Measurements from ENCODE around the gene C1QTNF12.
"Not testable (repeated sequence)": the region's sequence is repeated elsewhere in the genome, so short reads cannot be mapped to it uniquely, and the experiment has no call there.

The C1QTNF12 gene

DNA sequence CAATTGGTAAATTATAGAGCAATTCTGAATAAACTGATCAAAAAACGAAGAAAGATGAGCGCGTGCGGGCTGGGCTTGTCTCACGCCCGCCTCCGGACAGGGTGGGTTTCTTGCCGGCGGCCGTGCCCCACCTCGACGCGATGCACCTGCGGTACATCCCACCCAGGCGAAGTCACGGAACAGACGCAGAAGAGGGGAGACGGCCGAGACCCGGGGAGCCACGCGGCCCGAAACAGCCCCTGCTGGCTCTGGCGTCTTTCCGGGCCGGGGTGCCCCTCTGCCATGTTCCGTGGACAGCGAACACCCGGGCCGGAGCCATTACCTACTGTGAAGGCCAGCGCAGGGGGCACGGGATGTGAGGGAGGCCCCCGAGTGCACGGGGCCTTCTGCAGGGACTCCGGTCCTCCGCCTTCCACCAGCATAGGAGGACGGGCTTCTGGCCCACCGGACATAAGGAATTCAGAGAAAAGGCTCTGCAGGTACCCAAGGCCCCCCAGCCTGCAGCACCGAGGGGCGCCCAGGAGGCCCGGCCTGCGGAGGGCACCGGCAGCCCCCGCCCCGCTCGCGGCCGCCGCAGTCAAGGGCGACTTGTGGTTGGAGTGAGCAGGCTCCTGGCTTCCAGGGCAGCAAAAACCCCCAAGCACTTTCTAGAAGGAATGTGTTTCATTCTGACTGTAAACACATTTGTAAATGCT is 7.6 kb upstream of the C1QTNF12 start:
- DNase-seq (ENCODE audit: low read depth in 2 of 2) = no peak
- TF ChIP-seq, protein P1, sequence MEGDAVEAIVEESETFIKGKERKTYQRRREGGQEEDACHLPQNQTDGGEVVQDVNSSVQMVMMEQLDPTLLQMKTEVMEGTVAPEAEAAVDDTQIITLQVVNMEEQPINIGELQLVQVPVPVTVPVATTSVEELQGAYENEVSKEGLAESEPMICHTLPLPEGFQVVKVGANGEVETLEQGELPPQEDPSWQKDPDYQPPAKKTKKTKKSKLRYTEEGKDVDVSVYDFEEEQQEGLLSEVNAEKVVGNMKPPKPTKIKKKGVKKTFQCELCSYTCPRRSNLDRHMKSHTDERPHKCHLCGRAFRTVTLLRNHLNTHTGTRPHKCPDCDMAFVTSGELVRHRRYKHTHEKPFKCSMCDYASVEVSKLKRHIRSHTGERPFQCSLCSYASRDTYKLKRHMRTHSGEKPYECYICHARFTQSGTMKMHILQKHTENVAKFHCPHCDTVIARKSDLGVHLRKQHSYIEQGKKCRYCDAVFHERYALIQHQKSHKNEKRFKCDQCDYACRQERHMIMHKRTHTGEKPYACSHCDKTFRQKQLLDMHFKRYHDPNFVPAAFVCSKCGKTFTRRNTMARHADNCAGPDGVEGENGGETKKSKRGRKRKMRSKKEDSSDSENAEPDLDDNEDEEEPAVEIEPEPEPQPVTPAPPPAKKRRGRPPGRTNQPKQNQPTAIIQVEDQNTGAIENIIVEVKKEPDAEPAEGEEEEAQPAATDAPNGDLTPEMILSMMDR (IDR thresholded peaks at IDR 0.05; ENCODE audit: low read depth, low read length) = no peak
- H3K4me3 ChIP-seq (replicated peaks in 1 of 2; ENCODE audit: low read depth in 2 of 2, low read length in 2 of 2) = no peak overlapping the region

DNA sequence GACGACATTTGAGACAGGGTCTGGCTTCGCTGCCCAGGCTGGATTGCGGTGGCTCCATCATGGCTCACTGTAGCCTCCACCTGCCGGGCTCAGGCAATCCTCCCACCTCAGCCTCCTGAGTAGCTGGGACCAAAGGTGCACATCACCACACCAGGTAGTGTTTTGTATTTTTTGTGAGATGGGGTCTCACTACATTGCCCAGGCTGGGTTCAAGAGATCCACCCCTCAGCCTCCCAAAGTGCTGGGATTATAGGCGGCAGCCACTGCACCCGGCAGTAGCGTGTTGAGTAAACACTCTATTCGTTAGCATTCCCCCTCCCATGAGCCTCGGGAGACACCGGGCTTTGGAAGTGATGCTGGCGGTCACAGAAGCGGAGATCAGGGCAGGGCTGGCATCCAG is 6.8 kb upstream of the C1QTNF12 start:
- H3K4me3 ChIP-seq (replicated peaks in 1 of 2; ENCODE audit: low read depth in 2 of 2, low read length in 2 of 2) = no peak overlapping the region
- no peak for DNase-seq (ENCODE audit: low read depth in 2 of 2)
- TF ChIP-seq, protein P1 (IDR thresholded peaks at IDR 0.05; ENCODE audit: low read depth, low read length) = no peak

DNA sequence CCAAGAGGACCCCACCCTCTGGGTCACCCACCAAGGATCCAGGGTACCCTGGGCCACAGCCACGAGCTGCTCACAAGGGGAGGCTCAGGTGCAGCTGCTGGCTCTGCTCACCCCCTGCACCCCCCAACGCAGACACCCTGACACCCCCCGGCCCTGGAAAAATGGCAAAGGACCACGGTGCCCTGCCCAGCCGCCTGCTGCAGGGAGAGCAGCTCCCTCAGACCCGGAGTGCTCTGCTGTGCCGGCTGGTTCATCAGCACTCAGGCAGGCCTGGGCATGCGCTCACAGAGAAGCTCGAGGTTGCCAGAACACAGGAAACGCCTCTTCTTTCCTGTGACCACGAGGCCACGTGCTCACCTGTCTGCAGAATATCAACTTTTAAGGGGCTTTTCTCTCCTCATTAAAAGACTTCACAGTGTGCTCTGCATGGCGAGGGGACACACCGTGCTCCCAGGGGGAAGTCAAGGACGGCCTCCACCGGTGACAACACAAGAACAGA is 4.3 kb upstream of the C1QTNF12 start:
- H3K4me3 ChIP-seq (replicated peaks in 1 of 2; ENCODE audit: low read depth in 2 of 2, low read length in 2 of 2) = no peak overlapping the region
- DNase-seq (ENCODE audit: low read depth in 2 of 2) = no peak
- TF ChIP-seq, protein P1 (IDR thresholded peaks at IDR 0.05; ENCODE audit: low read depth, low read length) = no peak

DNA sequence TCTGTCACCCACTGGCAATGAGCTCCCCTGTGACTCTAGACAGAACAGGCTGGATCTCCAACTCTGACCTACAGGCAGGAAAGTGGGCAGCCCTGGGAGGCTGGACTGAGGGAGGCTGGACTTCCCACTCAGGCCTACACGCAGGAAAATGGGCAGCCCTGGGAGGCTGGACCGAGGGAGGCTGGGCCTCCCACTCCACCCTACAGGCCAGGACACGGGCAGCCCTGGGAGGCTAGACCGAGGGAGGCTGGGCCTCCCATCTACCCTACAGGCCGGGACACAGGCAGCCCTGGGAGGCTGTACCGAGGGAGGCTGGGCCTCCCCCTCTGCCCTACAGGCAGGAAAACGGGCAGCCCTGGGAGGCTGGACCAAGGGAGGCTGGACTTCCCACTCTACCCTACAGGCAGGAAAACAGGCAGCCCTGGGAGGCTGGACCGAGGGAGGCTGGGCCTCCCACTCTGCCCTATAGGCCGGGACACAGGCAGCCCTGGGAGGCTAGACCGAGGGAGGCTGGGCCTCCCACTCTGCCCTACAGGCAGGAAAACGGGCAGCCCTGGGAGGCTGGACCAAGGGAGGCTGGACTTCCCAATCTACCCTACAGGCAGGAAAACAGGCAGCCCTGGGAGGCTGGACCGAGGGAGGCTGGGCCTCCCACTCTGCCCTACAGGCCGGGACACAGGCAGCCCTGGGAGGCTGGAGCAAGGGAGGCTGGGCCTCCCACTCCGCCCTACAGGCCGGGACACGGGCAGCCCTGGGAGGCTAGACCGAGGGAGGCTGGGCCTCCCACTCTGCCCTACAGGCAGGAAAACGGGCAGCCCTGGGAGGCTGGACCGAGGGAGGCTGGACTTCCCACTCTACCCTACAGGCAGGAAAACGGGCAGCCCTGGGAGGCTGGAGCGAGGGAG is 1.7 kb upstream of the C1QTNF12 start:
- not testable (repeated sequence) for DNase-seq (ENCODE audit: low read depth in 2 of 2); H3K4me3 ChIP-seq (replicated peaks in 1 of 2; ENCODE audit: low read depth in 2 of 2, low read length in 2 of 2)

DNA sequence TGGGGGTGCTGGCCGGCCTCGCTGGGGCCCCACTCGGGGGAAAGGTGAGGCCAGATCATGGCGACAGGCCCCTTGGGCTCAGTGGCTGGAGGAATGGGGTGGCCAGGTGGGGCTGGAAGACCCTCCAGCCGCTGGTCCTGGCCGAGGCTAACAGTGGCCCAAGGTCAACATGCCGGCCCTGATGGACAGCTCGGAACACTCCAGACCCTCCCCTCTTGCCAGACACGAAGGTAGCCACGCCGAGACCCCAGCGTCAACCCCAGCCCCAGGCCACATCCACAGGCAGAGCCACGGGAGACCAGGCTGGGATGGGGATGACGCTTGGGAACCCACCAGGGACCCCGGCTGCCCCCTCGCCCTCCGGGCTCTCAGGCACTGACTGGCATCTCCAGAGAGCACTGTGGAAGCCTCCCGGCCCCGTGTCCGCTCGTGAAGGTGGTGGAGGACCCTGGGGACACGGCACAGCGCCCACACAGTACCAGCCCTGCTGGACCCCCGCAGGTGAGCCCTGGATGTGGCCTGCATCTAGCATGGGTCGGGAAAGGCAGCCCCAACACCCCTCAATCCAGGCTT is 905 bp upstream of the C1QTNF12 start:
- DNase-seq (ENCODE audit: low read depth in 2 of 2) = no peak
- TF ChIP-seq, protein P1 (IDR thresholded peaks at IDR 0.05; ENCODE audit: low read depth, low read length) = no peak
- H3K4me3 ChIP-seq (replicated peaks in 1 of 2; ENCODE audit: low read depth in 2 of 2, low read length in 2 of 2) = no peak overlapping the region

DNA sequence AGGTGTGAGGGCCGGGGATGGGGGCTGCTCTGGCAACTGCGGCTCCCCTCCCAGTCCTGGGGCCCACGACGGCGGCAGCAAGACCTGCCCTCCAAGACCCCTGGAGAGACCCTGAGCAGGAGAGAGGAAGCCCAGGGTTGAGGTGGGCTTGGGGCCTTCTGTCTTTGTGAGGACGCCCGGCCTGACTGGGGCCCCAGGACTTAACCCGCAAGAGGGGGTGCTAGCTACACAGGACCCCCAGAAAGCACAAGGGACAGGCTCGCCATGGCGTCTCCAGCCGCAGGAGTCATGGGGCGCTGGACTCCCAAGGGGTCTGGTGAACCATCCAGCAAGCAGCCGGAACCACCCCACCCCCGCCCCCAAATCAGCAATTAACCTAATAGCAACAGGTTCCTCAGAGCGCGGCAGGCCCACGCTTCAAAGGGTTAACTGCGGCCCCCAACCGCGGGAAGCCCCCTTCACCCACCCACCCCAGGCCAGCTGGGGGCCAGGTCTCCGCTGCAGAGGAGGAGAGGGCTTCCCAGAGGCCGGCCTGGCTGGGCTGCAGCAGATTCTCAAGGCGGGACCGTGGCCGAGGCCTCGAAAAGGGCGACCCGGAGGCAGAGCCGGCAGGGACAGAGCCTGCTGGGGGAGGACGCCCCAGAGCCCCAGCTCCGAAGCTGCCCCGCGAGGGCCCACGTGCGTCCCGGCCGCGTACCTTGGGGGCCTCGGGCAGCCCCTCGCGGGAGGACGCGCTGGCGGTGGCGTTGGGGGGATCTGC is 525 bp downstream of the C1QTNF12 start:
- DNase-seq (ENCODE audit: low read depth in 2 of 2) = no peak
- TF ChIP-seq, protein P1 (IDR thresholded peaks at IDR 0.05; ENCODE audit: low read depth, low read length) = no peak
- no peak overlapping the region for H3K4me3 ChIP-seq (replicated peaks in 1 of 2; ENCODE audit: low read depth in 2 of 2, low read length in 2 of 2)

All from cardiac fibroblast (primary cell).